HG02610 (cell line): ENCODE measurements around the gene HDGFL2.

Experiments used
- ATAC-seq: cut with Tn5 transposase; IDR thresholded peaks from one replicate; pipeline ENCODE4 v1.9.1; 2021; ENCODE audit warnings: mild to moderate bottlenecking, moderate library complexity; ENCODE audit not compliant: unreplicated experiment

Gene HDGFL2

GRCh38 chr19:4496304-4496703 lies 24.2 kb downstream of the HDGFL2 start:
- ATAC-seq: no peak

GRCh38 chr19:4497770-4498389 lies 25.8 kb downstream of the HDGFL2 start:
- ATAC-seq: no peak

GRCh38 chr19:4498694-4499093 lies 26.6 kb downstream of the HDGFL2 start:
- ATAC-seq: no peak

- no peak for ATAC-seq
These were observed 27.2 kb downstream of the HDGFL2 start for GRCh38 chr19:4499318-4499717.

- no peak for ATAC-seq
These were observed 27.8 kb downstream of the HDGFL2 start for GRCh38 chr19:4499855-4500254.

GRCh38 chr19:4500841-4501591 lies 28.9 kb downstream of the HDGFL2 start:
- no peak for ATAC-seq

- no peak for ATAC-seq
These were observed 29.6 kb downstream of the HDGFL2 start for GRCh38 chr19:4501691-4502090.

GRCh38 chr19:4502282-4503131 lies 30.4 kb downstream of the HDGFL2 start:
- no peak for ATAC-seq

GRCh38 chr19:4503132-4503824 lies 31.2 kb downstream of the HDGFL2 start:
- ATAC-seq: no peak

- no peak for ATAC-seq
These were observed 31.7 kb downstream of the HDGFL2 start for GRCh38 chr19:4503825-4504170.

- ATAC-seq: no peak
These were observed 32.2 kb downstream of the HDGFL2 start for GRCh38 chr19:4504297-4504701.

GRCh38 chr19:4504891-4505569 lies 32.9 kb downstream of the HDGFL2 start:
- no peak for ATAC-seq

- no peak for ATAC-seq
These were observed 33.7 kb downstream of the HDGFL2 start for GRCh38 chr19:4505570-4506448.

- ATAC-seq: no peak
These were observed 34.5 kb downstream of the HDGFL2 start for GRCh38 chr19:4506449-4507149.

- no peak for ATAC-seq
These were observed 35.0 kb downstream of the HDGFL2 start for GRCh38 chr19:4507150-4507452.

GRCh38 chr19:4507804-4508203 lies 35.7 kb downstream of the HDGFL2 start:
- no peak for ATAC-seq

GRCh38 chr19:4508698-4509097 lies 36.6 kb downstream of the HDGFL2 start:
- no peak for ATAC-seq

- ATAC-seq: no peak
These were observed 38.5 kb downstream of the HDGFL2 start for GRCh38 chr19:4510435-4511255.
